Activated T-helper 2 cell treated with anti-CD3 and anti-CD28 coated beads, Interferon-gamma antibody, Interleukin-2, Interleukin-4, amounts not matched to agents 10 μg/mL and 5 μg/mL and 100 μg/mL, durations not matched to agents 14 hours and 24 hours and 36 hours (primary cell): ENCODE measurements around the gene MC1R. TPM values are rescaled to one million over a fixed set of nuclear protein-coding genes. Genes with fewer than 3 reads are reported as not detected.
"Not testable (repeated sequence)": the region's sequence is repeated elsewhere in the genome, so short reads cannot be mapped to it uniquely, and the experiment has no call there.

Source experiments
- DNase-seq: peaks from one replicate; pipeline ENCODE4 v3.0.0; 2021; ENCODE audit warnings: low spot score
- H3K27ac Mint-ChIP-seq: one replicate; pipeline ENCODE4 v1.8.0; 2021; ENCODE audit warnings: mixed read lengths
- H3K27me3 Mint-ChIP-seq: one replicate; pipeline ENCODE4 v1.8.0; 2021; ENCODE audit warnings: low read depth, mixed read lengths
- H3K36me3 Mint-ChIP-seq: one replicate; pipeline ENCODE4 v1.8.0; 2021; ENCODE audit warnings: low read depth, mixed read lengths
- H3K4me1 Mint-ChIP-seq: one replicate; pipeline ENCODE4 v1.8.0; 2021; ENCODE audit warnings: low read depth, mixed read lengths
- H3K4me3 Mint-ChIP-seq: one replicate; pipeline ENCODE4 v1.8.0; 2021; ENCODE audit warnings: low read depth, mild to moderate bottlenecking, moderate library complexity, mixed read lengths
- H3K9me3 Mint-ChIP-seq: one replicate; pipeline ENCODE4 v1.8.0; 2021; ENCODE audit warnings: mixed read lengths
- intact Hi-C: fragments of 100-400 bp; cut with micrococcal nuclease; formaldehyde crosslinking; loops from one replicate; pipeline ENCODE4 v1.15.1; 2023
- total RNA-seq: library from RNA; stranded (reverse); gene quantifications from 2 replicates; pipeline ENCODE4 v1.2.3, GENCODE V29; 2022

MC1R gene
- total RNA-seq, 1 donor from 2014 or later: 5.8 TPM

DNA sequence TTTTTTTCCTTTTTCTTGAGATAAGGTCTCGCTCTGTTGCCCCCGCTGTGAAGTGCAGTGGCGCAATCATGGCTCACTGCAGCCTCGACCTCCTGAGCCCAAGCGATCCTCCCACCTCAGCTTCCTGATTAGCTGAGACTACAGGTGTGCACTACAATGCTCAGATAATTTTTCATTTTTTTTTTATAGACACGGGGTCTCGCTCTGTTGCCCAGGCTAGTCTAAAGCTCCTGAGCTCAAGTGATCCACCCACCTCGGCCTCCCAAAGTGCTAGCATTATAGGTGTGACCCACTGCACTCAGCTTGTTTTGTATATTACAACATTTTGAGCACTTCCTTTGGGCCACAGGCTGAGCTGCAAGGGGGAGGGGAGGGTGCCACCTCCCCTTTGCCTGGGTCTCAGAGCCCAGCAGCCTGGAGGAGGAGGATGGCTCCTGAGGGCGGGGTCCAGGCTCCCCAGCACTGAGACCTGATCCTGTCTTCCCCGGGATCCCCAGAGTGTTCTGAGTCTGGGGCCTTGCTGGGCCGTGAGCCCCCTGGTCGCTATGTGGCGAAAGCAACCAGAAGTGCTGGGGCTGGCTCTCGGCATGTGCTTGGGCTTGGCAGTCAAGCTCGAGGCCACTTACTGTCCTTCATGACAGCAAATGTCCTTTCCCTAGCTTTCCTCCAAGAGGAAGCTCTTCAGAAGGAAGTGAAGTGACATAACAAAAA is 38.0 kb downstream of the MC1R start:
- no peak for DNase-seq
- Mint-ChIP-seq H3K4me1 (no peaks in the 10 kb centered on the region), H3K4me3 (no peak overlapping the region), H3K9me3 (no peaks in the 10 kb centered on the region), H3K27ac (no peak overlapping the region), H3K36me3 (peaks cover 12% of the 10 kb centered on the region), H3K27me3 (no peaks in the 10 kb centered on the region)
- intact Hi-C loops: no loop called here

DNA sequence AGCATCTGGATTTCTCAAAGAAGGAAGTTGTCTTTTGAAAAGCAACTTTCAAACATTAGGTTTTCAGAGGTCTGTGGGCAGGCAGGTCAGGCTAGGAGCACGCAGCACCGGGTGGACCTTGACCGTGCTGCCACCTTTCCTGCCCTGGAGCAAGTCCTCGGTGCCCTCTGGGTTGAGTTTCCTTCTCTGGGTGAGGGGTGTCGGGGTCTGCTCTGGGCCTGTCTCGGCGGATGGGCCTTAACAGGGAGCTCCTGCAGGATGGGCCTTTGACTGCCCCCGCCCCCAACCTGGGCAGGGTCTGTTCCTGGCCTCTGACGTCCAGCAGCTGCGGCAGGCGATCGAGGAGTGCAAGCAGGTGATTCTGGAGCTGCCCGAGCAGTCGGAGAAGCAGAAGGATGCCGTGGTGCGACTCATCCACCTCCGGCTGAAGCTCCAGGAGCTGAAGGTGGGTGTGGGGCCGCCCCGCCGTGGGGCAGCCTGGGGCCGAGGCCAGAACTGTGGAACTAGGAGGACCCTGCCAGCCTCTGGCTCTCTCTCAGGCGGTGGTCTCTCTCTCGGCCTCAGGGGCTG is 38.6 kb downstream of the MC1R start:
- Mint-ChIP-seq H3K27me3 (no peaks in the 10 kb centered on the region), H3K36me3 (peaks cover 12% of the 10 kb centered on the region), H3K4me1 (no peaks in the 10 kb centered on the region), H3K9me3 (no peaks in the 10 kb centered on the region), H3K27ac (no peak overlapping the region), H3K4me3 (no peak overlapping the region)
- DNase-seq: no peak
- intact Hi-C loops: no loop called here

DNA sequence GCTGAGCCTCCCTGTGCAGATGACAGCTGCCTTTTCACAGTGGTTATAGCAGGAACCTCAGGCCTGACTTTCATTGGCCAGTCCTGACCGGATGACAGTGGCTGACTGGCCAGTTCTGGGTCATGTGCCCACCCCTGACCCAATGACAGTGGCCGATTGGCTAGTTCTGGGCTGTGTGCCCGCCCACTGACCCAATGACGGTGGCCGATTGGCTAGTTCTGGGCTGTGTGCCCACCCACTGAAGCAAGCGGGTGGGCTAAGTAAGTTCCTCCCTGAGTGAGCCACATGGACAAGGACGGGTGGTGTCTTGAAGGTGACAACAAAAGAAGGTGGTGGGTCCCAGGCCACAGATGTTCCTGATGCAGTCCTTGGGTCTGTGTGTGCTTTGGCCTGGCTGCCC is 39.4 kb downstream of the MC1R start:
- Mint-ChIP-seq H3K27me3 (no peaks in the 10 kb centered on the region), H3K4me1 (no peaks in the 10 kb centered on the region), H3K36me3 (peaks cover 12% of the 10 kb centered on the region), H3K4me3 (no peak overlapping the region), H3K27ac (no peak overlapping the region), H3K9me3 (no peaks in the 10 kb centered on the region)
- DNase-seq: no peak
- intact Hi-C loops: no loop called here

DNA sequence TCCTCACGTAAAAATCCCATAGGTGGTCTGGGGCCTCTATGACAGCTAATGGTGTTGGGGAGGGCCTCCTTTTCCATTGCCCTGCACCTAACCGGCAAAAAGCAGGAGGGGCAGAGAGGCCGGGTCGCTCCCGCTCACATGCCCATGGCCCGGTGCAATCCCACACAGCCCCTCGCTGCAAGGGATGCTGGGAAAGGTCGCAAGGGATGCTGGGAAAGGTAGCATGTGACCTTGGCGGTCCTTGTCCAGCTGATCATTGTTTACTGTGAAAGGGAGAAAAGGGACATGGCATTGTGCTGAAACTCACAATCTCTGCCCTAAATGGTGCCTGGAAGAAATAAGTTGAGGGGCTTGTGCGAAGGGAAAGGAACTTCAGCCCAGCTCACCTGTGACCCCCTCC is 39.9 kb downstream of the MC1R start:
- Mint-ChIP-seq H3K4me1 (no peaks in the 10 kb centered on the region), H3K27ac (no peak overlapping the region), H3K4me3 (no peak overlapping the region), H3K36me3 (peaks cover 12% of the 10 kb centered on the region), H3K27me3 (no peaks in the 10 kb centered on the region), H3K9me3 (no peaks in the 10 kb centered on the region)
- DNase-seq: no peak
- intact Hi-C loops: no loop called here

DNA sequence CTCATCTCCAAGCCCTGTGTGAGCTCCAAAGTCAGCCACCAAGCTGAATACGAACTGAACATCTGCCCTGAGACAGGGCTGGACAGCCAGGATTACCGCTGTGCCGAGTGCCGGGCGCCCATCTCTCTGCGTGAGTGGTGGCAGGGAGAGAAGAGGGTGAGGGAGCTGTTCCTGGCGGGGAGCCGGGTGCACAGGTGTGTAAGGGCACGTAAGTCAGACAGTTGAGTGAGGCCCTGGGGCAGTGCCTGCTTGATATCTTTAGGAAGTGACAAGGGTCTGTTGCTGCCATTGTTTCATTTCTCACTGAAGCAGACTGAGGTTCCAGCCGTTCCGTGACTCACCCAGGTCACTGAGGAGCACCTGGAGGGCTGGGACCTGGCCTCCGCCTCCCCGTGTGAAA is 42.3 kb downstream of the MC1R start:
- H3K4me1 Mint-ChIP-seq: no peaks in the 10 kb centered on the region
- no peak overlapping the region for H3K4me3 Mint-ChIP-seq
- H3K27me3 Mint-ChIP-seq: no peaks in the 10 kb centered on the region
- intact Hi-C loops: no loop called here
- peaks cover 9% of the 10 kb centered on the region for H3K36me3 Mint-ChIP-seq
- no peak overlapping the region for H3K27ac Mint-ChIP-seq
- DNase-seq: no peak
- H3K9me3 Mint-ChIP-seq: no peaks in the 10 kb centered on the region

DNA sequence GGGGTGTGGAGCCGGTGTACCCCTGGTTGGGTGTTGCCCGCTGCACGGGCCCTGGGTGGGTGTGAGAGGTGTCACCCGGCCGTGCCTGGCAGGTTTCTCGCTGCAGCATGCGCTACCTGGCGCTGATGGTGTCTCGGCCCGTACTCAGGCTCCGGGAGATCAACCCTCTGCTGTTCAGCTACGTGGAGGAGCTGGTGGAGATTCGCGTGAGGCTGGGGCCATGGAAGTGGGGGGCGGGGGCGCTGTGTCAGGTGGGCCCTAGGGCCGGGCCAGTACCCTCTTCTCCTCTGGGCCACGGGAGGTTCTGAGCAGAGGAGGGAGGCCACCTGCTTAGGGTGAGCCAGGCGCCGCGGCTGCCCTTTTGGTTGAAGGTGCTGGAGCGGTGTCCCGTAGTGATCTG is 43.3 kb downstream of the MC1R start:
- no peaks in the 10 kb centered on the region for H3K9me3 Mint-ChIP-seq
- H3K36me3 Mint-ChIP-seq: peaks cover 9% of the 10 kb centered on the region
- no peaks in the 10 kb centered on the region for H3K27me3 Mint-ChIP-seq
- no peak overlapping the region for H3K27ac Mint-ChIP-seq
- H3K4me3 Mint-ChIP-seq: no peak overlapping the region
- no peaks in the 10 kb centered on the region for H3K4me1 Mint-ChIP-seq
- no peak for DNase-seq
- intact Hi-C loops: no loop called here

DNA sequence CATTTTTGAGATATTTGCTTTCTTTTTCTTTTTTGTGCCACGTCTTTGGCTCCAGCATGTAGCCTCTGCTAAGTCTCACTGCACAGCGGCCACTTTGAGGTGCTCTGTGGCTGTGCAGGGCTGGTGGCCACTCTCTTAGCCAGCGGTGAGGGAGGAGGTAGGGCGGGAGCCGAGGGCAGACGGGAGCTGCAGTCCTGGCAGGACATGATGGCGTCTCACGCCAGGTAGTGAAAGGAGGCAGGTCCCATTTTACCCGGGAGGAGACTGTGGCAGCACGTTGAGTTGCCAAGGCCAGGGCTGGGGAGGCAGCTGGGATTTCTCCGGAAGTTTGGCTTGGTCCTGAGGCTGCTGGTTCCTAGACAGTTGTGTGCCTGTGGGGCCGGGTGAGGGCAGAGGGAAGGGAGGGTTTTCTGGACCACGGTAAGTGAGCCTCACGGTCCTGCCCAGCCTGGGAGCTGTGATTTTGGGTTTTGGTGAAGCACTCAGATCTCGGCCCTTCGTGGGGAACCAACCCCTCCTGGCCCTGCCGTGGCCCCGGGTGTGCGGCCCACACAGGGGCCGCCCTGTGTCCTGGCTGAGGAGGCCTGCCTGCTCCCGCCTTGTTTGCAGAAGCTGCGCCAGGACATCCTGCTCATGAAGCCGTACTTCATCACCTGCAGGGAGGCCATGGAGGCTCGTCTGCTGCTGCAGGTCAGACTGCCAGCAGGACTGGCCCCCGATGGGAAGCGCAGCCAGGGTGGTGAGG is 44.3 kb downstream of the MC1R start:
- intact Hi-C loops: no loop called here
- Mint-ChIP-seq H3K27ac (no peak overlapping the region), H3K9me3 (no peaks in the 10 kb centered on the region), H3K4me3 (no peak overlapping the region), H3K4me1 (no peaks in the 10 kb centered on the region), H3K36me3 (peaks cover 8% of the 10 kb centered on the region), H3K27me3 (no peaks in the 10 kb centered on the region)
- DNase-seq: no peak

DNA sequence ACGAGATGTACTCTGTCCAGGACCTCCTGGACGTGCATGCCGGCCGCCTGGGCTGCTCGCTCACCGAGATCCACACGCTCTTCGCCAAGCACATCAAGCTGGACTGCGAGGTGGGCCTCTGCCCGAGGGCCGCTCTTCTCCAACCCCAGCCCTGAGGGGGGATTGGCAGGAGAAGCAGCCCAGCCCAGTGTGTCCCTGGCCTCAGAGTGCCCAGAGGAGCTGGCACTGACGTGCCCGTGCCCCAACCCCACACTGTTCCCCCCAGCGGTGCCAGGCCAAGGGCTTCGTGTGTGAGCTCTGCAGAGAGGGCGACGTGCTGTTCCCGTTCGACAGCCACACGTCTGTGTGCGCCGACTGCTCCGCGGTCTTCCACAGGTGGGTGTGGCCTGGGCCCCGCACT is 45.5 kb downstream of the MC1R start:
- Mint-ChIP-seq H3K27ac (no peak overlapping the region), H3K36me3 (no peaks in the 10 kb centered on the region), H3K9me3 (no peaks in the 10 kb centered on the region), H3K4me3 (no peak overlapping the region), H3K4me1 (no peaks in the 10 kb centered on the region), H3K27me3 (no peaks in the 10 kb centered on the region)
- DNase-seq: no peak
- intact Hi-C loops: no loop called here

DNA sequence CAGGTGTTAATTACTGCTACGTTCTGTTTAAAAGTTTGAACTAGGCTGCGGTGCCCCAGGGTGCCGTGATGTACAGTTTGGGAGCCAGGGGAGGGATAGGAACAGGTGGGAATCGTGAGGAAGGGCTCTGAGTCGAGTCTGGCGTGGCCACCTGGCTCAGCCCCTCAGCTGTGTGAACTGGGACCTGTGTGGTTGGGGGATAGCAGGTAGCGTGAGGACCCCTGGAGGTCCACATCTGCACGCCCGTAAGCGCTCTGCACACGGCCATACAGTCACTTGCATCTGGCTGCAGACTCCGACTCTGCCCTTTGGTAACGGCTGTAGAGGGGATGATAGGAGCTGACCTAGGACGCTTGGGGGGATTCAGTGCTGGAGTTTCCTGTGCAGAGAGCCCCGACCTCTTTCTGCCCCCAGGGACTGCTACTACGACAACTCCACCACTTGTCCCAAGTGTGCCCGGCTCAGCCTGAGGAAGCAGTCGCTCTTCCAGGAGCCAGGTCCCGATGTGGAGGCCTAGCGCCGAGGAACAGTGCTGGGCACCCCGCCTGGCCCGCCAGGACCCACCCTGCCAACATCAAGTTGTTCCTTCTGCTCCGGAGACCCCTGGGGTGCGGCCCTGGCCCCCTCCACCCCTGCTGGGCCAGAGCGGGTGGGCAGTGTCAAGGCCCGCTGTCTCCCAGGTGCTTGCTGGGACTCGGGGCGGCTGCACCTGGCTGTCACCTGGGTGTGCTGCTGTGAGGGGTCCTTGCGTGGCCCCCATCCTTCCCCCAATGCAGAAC is 47.0 kb downstream of the MC1R start:
- Mint-ChIP-seq H3K4me1 (no peaks in the 10 kb centered on the region), H3K27ac (no peak overlapping the region), H3K4me3 (no peak overlapping the region), H3K27me3 (no peaks in the 10 kb centered on the region), H3K36me3 (peaks cover 11% of the 10 kb centered on the region), H3K9me3 (peaks cover 5% of the 10 kb centered on the region)
- intact Hi-C loops: no loop called here
- no peak for DNase-seq

DNA sequence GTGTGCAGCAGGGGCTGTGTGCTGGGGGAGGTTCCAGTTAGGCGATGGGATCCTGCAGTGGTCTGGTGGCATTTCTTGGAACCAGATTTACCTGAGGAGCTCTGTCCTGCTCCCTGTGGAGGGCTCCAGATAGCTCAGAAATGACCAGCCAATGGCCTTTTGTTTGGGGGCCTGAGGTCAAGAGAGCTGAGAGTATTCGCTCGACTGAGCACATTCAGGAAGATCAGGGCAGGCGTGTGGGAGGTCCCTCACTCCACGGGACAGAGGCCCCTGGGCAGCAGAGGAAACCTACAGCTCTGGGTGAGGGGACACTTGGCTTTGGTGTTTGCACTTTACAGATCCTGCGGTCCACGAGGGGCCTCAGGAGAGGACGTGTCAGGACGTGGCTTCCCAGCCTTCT is 48.1 kb downstream of the MC1R start:
- intact Hi-C loops: no loop called here
- H3K27me3 Mint-ChIP-seq: no peaks in the 10 kb centered on the region

DNA sequence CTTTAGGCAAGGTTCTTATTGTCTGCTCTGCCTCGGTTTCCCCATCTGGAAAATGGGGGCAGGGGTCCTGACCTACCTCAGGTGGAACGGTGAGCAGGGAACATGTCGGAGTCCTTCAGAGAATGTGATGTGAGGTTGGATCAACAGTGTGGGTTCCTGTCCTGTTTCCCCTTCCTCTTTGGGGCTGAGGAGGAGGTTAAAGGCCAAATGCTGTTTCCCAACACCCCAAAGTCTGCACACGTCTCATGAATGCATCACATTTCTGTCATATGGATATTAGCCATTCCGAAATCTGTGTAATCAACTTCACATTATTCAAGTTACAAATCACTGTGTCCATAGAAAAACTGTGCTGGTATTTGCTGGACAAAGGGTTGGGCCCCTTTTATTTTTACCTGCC is 48.8 kb downstream of the MC1R start:
- H3K4me3 Mint-ChIP-seq, DNase-seq, H3K9me3 Mint-ChIP-seq, H3K27me3 Mint-ChIP-seq, H3K4me1 Mint-ChIP-seq, intact Hi-C loops, H3K27ac Mint-ChIP-seq: not testable (repeated sequence)
- H3K36me3 Mint-ChIP-seq: peaks cover 22% of the 10 kb centered on the region

More for the DNA sequence above, 48.1 kb downstream of the MC1R start:
- H3K4me3 Mint-ChIP-seq: no peak overlapping the region
- H3K36me3 Mint-ChIP-seq: peaks cover 21% of the 10 kb centered on the region
- H3K27ac Mint-ChIP-seq: no peak overlapping the region
- peaks cover 10% of the 10 kb centered on the region for H3K9me3 Mint-ChIP-seq
- peaks cover 6% of the 10 kb centered on the region for H3K4me1 Mint-ChIP-seq
- no peak for DNase-seq

DNA sequence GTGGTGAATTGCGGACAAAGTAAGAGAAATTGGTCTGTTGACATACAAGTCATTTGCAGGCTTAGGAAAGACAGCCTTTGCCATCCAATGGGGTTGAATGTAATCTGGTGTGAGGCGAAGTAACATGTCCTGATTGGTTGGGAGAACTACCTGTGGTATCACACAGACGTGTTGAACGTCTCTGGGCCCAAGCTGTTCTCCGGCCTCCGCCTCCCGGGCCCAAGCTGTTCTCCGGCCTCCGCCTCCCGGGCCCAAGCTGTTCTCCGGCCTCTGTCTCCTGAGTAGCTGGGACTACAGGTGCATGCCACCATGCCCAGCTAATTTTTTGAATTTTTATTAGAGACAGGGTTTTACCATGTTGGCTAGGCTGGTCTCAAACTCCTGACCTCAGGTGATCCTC is 49.4 kb downstream of the MC1R start:
- H3K27ac Mint-ChIP-seq, H3K4me3 Mint-ChIP-seq, DNase-seq, H3K4me1 Mint-ChIP-seq, H3K27me3 Mint-ChIP-seq, H3K9me3 Mint-ChIP-seq, intact Hi-C loops: not testable (repeated sequence)
- peaks cover 22% of the 10 kb centered on the region for H3K36me3 Mint-ChIP-seq
